ENCODE results near the gene CXCL17.
A peak's percentile ranks its signal among the peaks of the same experiment; 100 is the strongest.

Gene CXCL17

GRCh38 chr19:42423462-42424344, 19.0 kb downstream of the CXCL17 start:
- DNase-seq: peak; percentile 94

GRCh38 chr19:42422901-42423461, 19.8 kb downstream of the CXCL17 start:
- DNase-seq: peak; percentile 62

GRCh38 chr19:42422092-42422900, 20.4 kb downstream of the CXCL17 start:
- DNase-seq: no peak

GRCh38 chr19:42421591-42422031, 21.1 kb downstream of the CXCL17 start:
- DNase-seq: no peak

GRCh38 chr19:42421101-42421500, 21.6 kb downstream of the CXCL17 start:
- DNase-seq: no peak

- DNase-seq: peak; percentile 79
Measured at GRCh38 chr19:42420055-42420544, 22.6 kb downstream of the CXCL17 start.

GRCh38 chr19:42419309-42419708, 23.4 kb downstream of the CXCL17 start:
- DNase-seq: no peak

GRCh38 chr19:42412661-42413076, 30.1 kb downstream of the CXCL17 start:
- no peak for DNase-seq

- DNase-seq: no peak
Measured at GRCh38 chr19:42412227-42412626, 30.5 kb downstream of the CXCL17 start.

- DNase-seq: no peak
Measured at GRCh38 chr19:42411581-42412178, 31.1 kb downstream of the CXCL17 start.

GRCh38 chr19:42410371-42410770, 32.4 kb downstream of the CXCL17 start:
- no peak for DNase-seq

GRCh38 chr19:42409477-42409876, 33.3 kb downstream of the CXCL17 start:
- no peak for DNase-seq

- DNase-seq: no peak
Measured at GRCh38 chr19:42407816-42408175, 35.0 kb downstream of the CXCL17 start.

GRCh38 chr19:42407085-42407815, 35.5 kb downstream of the CXCL17 start:
- no peak for DNase-seq

- no peak for DNase-seq
Measured at GRCh38 chr19:42406111-42406510, 36.6 kb downstream of the CXCL17 start.

GRCh38 chr19:42403586-42403985, 39.2 kb downstream of the CXCL17 start:
- DNase-seq: no peak

- DNase-seq: no peak
Measured at GRCh38 chr19:42402376-42403116, 40.2 kb downstream of the CXCL17 start.

GRCh38 chr19:42401365-42402303, 41.1 kb downstream of the CXCL17 start:
- peak; percentile 67 for DNase-seq

- no peak for DNase-seq
Measured at GRCh38 chr19:42400404-42400803, 42.3 kb downstream of the CXCL17 start.

Data from stimulated activated CD4-positive, alpha-beta T cell treated with anti-CD3 and anti-CD28 coated beads, Interleukin-1b, Interleukin-23, amount 100 ng/mL, for 48 hours (primary cell).